Natural killer cell (primary cell): ENCODE measurements around the gene WDR18. TPM values are rescaled to one million over a fixed set of nuclear protein-coding genes. Genes with fewer than 3 reads are reported as not detected.

Experiments
- ATAC-seq, 3 donors: fragments of 150-1000 bp in 2 of 3; fragments of 200-7000 bp in 1 of 3; cut with Tn5 transposase; 1 replicate in 1 of 3; 2 replicates in 2 of 3; pipeline ENCODE4 v1.10.0; 2021; ENCODE audit warnings: mild to moderate bottlenecking in 2 of 3, moderate library complexity in 2 of 3
- DNase-seq, 2 donors: peaks; one replicate each; pipeline versions ENCODE4 v3.0.0 to v3.0.0-alpha.2; 2013 to 2021; ENCODE audit warnings: mixed read lengths in 1 of 2
- H3K27ac ChIP-seq: one replicate; pipeline ENCODE4 v1.5.1; 2013; ENCODE audit warnings: mild to moderate bottlenecking, low read length
- H3K27me3 ChIP-seq: one replicate; pipeline ENCODE4 v1.6.1; 2013; ENCODE audit warnings: low read length; ENCODE audit not compliant: control insufficient read depth, insufficient read depth
- H3K36me3 ChIP-seq: one replicate; pipeline ENCODE4 v1.6.1; 2013; ENCODE audit warnings: low read length; ENCODE audit not compliant: control insufficient read depth, insufficient read depth
- H3K4me1 ChIP-seq: one replicate; pipeline ENCODE4 v1.6.1; 2013; ENCODE audit warnings: low read length; ENCODE audit not compliant: control insufficient read depth, insufficient read depth
- H3K4me3 ChIP-seq: one replicate; pipeline ENCODE4 v1.5.1; 2013; ENCODE audit warnings: low read length
- H3K9me3 ChIP-seq: one replicate; pipeline ENCODE4 v1.6.1; 2013; ENCODE audit warnings: low read length; ENCODE audit not compliant: control insufficient read depth, insufficient read depth
- H3K27ac Mint-ChIP-seq, 2 donors: one replicate each; pipeline ENCODE4 v1.8.0; 2022; ENCODE audit warnings: mild to moderate bottlenecking in 2 of 2, mixed read lengths in 2 of 2, moderate library complexity in 1 of 2
- H3K27me3 Mint-ChIP-seq, 2 donors: one replicate each; pipeline ENCODE4 v1.8.0; 2022; ENCODE audit warnings: low read depth in 2 of 2, mixed read lengths in 2 of 2
- H3K36me3 Mint-ChIP-seq: one replicate; pipeline ENCODE4 v1.8.0; 2022; ENCODE audit warnings: mixed read lengths
- H3K4me1 Mint-ChIP-seq, 2 donors: one replicate each; pipeline ENCODE4 v1.8.0; 2022; ENCODE audit warnings: mixed read lengths in 2 of 2
- H3K4me3 Mint-ChIP-seq: one replicate; pipeline ENCODE4 v1.8.0; 2022; ENCODE audit warnings: mild to moderate bottlenecking, moderate library complexity, mixed read lengths
- H3K9me3 Mint-ChIP-seq, 2 donors: one replicate each; pipeline ENCODE4 v1.8.0; 2022; ENCODE audit warnings: mixed read lengths in 2 of 2
- CTCF ChIP-seq: fragments of 200-600 bp; IDR thresholded peaks from one replicate; pipeline ENCODE4 v1.8.0; 2022; ENCODE audit warnings: antibody characterized with exemption
- WGBS: methylation state at CpG from one replicate; pipeline ENCODE4 v1.1.7; 2013; ENCODE audit warnings: missing lambda C conversion rate; ENCODE audit not compliant: insufficient coverage; 5-methylcytosine and 5-hydroxymethylcytosine counted together
- intact Hi-C: fragments of 100-400 bp; cut with micrococcal nuclease; formaldehyde crosslinking; loops from one replicate; pipeline ENCODE4 v1.14.2; 2022
- total RNA-seq, 4 donors: library from RNA; stranded (reverse); fragments of 120-200 nt in 1 of 4; gene quantifications; one replicate each; pipeline versions ENCODE4 v1.2.3 to v1.2.4, GENCODE V29; 2013 to 2022

The WDR18 gene
- 10 to 100 TPM; 17.5 to 25.4 (median 22.7) TPM for total RNA-seq
- 16.8 TPM for total RNA-seq (2013)

GRCh38 chr19:984165-984967, at the start of gene WDR18:
WDR18 (plus strand) TSS chr19:984345; CDS start chr19:984354, 9 bp downstream.
- no peaks in the 10 kb centered on the region for H3K36me3 Mint-ChIP-seq
- ATAC-seq (peak; percentile 92 to 94 (median 93)), DNase-seq (peak; percentile 90 to 94)
- intact Hi-C loops = loop anchor here (5.0 to 10.0 kb wide), 2 partner anchors 122 to 210 kb away; no protein-coding TSS in a partner anchor
- no peak for TF ChIP-seq CTCF
- under 1% methylated on average over 78 of the region's 78 CpGs for WGBS
- H3K4me3 ChIP-seq = peak within 1 kb of the TSS; percentile 97
- no peaks in the 10 kb centered on the region for H3K27me3 ChIP-seq
- peaks cover 39% of the 10 kb centered on the region for H3K4me1 ChIP-seq
- H3K27ac Mint-ChIP-seq = peak within 1 kb of the TSS; percentile 83 to 94
- H3K4me3 Mint-ChIP-seq = peak within 1 kb of the TSS; percentile 97
- no peaks in the 10 kb centered on the region for H3K9me3 ChIP-seq
- no peaks in the 10 kb centered on the region for H3K9me3 Mint-ChIP-seq
- no peaks in the 10 kb centered on the region for H3K27me3 Mint-ChIP-seq
- peaks cover 13% of the 10 kb centered on the region for H3K36me3 ChIP-seq
- H3K4me1 Mint-ChIP-seq = peaks cover 13 to 22% of the 10 kb centered on the region in 2 donors
- H3K27ac ChIP-seq = peak within 1 kb of the TSS; percentile 88

- DNase-seq (no peak), ATAC-seq (peak; percentile 59 to 62 (median 61))
- no peaks in the 10 kb centered on the region for H3K27me3 ChIP-seq
- H3K36me3 ChIP-seq = no peaks in the 10 kb centered on the region
- H3K4me3 ChIP-seq = no peak overlapping the region
- peaks cover 2% of the 10 kb centered on the region for H3K9me3 ChIP-seq
- H3K4me1 Mint-ChIP-seq = peaks cover 11 to 38% of the 10 kb centered on the region in 2 donors
- no peak for TF ChIP-seq CTCF
- WGBS = 37% methylated on average over 31 of the region's 31 CpGs
- H3K36me3 Mint-ChIP-seq = no peaks in the 10 kb centered on the region
- no peak overlapping the region for H3K27ac Mint-ChIP-seq
- intact Hi-C loops = no loop called here
- H3K9me3 Mint-ChIP-seq = no peaks in the 10 kb centered on the region
- H3K4me1 ChIP-seq = peaks cover 56% of the 10 kb centered on the region
- no peak overlapping the region for H3K27ac ChIP-seq
- peaks cover 0 to 3% of the 10 kb centered on the region in 2 donors for H3K27me3 Mint-ChIP-seq
- H3K4me3 Mint-ChIP-seq = no peak overlapping the region
Measured at GRCh38 chr19:934865-935479, 49.2 kb upstream of the WDR18 start.

- no peak for ATAC-seq
- H3K27me3 Mint-ChIP-seq = peaks cover 0 to 3% of the 10 kb centered on the region in 2 donors
Measured at GRCh38 chr19:936175-936546, 48.0 kb upstream of the WDR18 start.

More at GRCh38 chr19:936175-936546, 48.0 kb upstream of the WDR18 start:
- H3K4me3 Mint-ChIP-seq = no peak overlapping the region
- Histone ChIP-seq H3K9me3 (peaks cover 2% of the 10 kb centered on the region), H3K4me3 (no peak overlapping the region), H3K27ac (no peak overlapping the region), H3K36me3 (no peaks in the 10 kb centered on the region), H3K4me1 (peaks cover 64% of the 10 kb centered on the region), H3K27me3 (no peaks in the 10 kb centered on the region)
- H3K36me3 Mint-ChIP-seq = no peaks in the 10 kb centered on the region
- no peak overlapping the region for H3K27ac Mint-ChIP-seq
- TF ChIP-seq CTCF = no peak
- no peak for DNase-seq
- H3K4me1 Mint-ChIP-seq = peaks cover 16 to 46% of the 10 kb centered on the region in 2 donors
- intact Hi-C loops = no loop called here
- H3K9me3 Mint-ChIP-seq = no peaks in the 10 kb centered on the region
- 96% methylated on average over 10 of the region's 10 CpGs for WGBS
